Effector CD8-positive, alpha-beta T cell (primary cell): ENCODE results near the gene CRACDL.
"Not testable (repeated sequence)": the region's sequence is repeated elsewhere in the genome, so short reads cannot be mapped to it uniquely, and the experiment has no call there.

ENCODE experiments used
- DNase-seq: peaks from one replicate; lab custom pipeline; 2025; lab: John Stamatoyannopoulos, UW

The CRACDL gene

DNA sequence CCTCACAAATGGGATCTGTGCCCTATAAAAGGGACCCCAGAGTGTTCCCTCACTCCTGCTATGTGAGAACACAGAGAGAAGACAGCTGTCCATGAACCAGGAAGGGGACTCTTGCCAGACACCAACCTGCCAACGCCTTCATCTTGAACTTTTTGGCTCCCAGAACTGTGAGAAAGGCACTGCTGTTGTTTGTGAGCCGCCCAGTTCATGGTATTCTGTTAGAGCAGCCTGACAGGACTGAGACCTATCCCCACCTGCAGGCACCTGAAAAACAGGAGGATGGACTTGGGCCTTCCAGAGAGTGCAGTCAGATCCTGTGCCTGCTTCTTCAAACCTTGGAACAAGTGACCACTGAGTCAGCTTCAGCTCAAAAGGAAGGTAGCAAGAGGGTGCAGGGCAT, 51.4 kb downstream of the CRACDL start:
- DNase-seq, result no peak

DNA sequence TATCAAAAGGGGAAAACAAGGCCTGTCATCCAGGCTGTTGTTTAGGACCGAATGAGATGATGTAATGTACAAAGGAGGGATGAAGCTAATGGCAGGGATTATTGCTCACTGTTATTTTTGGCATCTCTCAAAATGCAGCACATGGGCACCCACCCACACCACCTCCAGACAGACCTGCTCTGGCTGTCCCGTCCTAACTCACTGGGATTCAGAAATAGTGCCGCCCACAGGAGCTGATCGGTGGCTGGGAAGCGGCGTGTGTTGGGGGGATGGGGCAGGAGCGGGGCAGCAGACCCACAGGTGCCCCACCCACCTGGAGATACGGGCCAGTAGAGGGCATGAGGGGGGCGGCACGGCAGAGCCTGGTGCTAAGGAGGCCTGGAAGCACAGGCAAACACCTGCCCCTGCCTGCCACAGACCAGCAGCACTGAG, 52.2 kb downstream of the CRACDL start:
- no peak for DNase-seq

DNA sequence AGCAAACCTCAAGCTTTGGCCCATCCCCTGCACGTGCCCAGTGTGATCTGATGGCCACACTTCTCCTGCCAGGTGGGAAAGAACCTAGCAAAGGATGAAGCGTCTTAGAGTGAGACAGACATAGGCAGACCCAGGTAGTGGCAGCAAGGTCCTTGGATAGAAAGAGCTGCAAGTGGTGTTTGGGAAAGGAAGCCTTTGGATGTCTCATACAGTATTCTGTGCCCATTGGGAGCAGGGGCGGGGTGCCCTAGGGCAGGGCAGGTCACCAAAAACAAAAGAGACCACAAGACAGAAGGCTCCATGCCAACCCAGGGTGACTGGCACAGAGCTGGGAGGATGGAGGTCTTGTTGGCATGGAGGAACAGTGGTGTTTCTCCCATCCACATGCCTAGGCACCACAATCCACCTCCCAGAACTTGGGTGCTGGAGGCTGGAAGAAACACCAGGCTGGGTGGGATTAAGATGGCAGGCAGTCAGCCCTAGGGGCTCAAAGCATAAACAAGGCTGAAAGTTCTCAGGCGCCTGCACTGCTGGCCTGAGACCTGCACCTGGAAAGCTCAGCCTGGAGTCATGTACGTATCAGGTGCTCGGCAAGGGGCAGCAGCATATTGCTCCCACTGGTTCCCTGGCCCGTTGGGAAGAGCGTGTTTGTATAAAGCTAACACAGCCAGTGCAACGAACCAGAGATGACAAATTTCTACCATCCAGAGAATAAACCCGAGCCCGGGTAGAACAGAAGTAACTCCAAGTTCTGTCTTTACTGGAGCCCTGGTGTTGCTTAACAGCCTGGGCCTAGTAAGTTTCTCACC, 52.9 kb downstream of the CRACDL start:
- DNase-seq, result no peak

DNA sequence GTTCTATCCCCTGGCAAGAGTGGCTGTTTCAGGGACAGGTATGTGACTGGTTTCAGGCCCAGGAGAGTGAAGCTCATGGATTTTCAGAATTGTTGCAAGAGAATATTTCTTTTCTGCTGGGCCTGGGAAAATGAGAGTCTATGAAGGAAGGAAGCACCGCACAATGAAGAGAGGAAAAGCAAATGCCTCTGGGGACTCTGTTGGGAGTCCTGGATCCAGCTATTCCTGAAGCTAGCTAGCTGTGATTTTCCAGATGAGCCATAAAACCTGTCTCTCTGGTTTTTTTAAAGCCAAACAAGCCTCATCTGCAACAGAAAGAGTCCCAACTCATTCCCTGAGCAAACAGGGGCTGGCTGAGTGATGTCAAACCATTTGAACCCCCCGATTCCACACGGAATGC, 53.7 kb downstream of the CRACDL start:
- no peak for DNase-seq

DNA sequence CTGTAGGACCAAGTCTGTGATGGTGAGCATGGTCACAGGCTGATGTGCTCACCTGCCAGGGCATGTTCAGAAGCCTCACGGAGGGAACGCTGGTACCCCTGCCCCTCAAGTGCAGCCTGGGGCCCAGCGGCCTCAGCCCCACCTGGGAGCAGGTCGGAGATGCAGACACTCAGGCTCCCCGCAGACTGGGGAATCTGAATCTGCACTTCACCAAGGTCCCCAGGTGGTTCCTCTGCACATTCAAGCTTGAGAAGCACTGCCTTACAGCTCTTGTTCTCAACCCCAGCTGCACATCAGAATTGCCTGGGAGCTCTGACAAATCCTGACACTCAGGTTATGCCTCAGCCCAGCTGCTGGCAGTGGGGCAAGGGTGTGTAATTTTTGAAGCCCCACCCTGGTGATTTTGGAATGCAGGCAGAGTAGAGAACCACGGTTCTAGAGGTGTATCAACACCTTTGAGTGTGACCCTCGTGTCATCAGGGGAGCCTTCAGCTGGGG, 54.8 kb downstream of the CRACDL start:
- no peak for DNase-seq

DNA sequence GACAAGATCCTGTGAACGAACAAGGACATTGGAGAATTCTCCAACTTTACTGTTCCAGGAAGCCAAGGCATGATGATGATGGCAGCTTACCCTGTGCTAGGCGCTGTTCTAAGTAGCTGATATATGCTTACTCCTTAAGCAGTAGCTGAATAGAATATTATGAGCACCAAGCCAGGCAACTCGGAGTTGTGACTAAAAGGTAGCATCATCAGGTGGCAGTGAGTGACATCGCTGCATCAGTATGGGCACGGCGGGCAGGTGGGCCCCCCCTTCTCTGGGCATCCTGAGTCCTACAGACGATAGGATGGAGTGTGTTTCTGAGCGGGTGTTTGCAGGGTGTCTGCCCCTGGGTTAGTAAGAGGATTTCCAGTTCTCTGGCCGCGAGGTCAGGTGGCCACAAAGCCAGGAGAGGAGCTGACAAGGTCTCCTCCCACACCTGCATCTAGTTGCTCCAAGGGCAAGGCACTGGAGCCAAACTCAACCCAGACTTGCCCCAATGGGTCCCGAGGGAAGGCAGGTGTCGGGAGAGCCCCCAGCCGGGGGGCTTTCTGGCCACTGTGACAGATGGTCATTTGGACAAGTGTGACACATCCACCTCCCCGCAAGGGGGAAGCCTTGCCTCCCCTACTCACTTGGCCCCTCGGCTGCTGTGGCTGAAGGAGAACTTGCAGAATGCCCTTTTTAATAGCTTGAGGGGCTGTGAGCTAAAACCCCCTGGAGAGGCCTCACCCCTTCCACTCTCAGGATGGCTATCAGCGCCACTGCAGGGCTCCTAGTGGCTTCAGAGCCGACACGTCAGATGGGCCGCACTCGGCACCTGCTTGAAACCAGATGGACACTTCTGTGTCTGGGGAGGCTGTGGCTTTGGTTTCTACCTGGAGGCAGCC, 55.5 kb downstream of the CRACDL start:
- no peak for DNase-seq

DNA sequence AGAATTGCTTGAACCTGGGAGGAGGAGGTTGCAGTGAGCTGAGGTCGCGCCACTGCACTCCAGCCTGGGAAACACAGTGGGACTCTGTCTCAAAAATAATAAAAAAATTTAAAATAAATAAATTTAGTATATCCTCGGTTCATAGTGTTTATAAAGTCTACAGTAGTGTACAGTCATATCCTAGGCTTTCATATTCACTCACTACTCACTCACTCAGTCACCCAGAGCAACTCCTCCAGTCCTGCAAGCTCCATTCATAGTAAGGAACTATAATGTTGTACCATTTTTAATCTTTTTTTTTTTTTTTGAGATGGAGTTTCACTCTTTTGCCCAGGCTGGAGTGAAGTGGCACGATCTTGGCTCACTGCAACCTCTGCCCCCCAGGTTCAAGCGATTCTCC, 58.4 kb downstream of the CRACDL start:
- not testable (repeated sequence) for DNase-seq

DNA sequence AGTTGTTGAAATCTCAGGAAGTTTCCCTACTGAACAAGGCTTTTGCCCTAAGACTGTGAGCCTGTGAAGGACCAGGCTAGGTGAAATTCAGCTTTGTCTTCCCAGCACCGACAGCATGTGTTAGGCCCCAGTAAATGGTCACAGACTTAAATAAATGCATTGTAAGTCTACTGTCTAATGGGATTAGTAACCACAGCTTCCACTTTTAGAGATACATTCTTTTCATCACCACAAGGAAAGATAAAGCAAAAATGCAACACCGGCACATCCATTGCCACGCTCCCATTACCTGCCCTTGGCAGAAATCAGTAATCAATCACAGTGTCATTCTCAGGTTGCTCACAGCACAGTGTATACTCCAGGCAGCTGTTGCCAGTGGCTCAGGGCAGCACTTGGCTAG, 59.3 kb downstream of the CRACDL start:
- DNase-seq, result no peak

DNA sequence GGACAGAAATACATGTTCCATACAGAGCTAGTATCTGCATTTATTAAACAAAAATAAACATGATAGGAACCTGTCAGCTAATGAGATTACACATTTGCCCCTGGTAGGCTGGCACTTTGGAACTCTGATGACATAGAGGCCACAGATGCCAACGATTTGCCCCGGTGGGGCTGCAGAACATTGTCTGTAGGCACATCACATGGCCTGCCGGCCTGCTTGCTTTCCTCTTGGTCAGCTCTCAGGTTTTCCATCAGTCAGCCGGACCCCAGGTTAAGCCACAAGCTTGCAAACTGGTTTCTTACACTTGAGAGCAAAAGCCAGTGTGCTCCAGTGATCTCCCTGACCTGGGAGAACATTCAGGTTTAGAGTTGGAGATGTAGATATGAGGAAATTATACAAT, 60.3 kb downstream of the CRACDL start:
- no peak for DNase-seq

DNA sequence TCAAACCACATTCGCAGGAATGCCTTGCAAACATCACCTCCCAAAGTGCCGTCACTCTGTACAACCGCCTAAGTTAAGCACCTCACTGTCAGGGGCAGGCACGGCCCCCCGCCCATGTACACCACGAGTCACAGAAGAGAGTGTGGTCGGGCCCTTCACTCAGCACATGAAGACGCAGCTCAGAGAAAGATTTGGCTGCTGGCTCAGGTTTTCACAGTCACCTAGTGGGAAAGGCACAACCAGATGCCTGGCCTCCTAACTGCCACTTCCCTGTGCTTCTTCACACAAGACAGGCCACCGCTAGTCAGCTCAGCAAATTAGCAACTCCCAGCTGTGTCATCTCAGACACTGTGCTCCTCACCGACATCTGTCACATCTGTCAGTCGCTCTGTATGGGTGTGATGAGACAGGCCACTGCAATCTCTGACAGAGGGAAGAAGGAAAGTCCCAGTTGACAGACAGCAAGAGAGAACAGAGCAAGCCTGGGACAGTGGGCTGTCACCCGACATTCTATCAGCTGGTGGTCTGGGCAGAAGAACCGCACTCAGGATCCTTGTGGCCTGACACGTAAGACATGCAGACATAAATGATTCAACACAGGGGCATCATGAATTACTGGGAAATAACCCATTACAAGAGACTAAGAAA, 60.8 kb downstream of the CRACDL start:
- no peak for DNase-seq

DNA sequence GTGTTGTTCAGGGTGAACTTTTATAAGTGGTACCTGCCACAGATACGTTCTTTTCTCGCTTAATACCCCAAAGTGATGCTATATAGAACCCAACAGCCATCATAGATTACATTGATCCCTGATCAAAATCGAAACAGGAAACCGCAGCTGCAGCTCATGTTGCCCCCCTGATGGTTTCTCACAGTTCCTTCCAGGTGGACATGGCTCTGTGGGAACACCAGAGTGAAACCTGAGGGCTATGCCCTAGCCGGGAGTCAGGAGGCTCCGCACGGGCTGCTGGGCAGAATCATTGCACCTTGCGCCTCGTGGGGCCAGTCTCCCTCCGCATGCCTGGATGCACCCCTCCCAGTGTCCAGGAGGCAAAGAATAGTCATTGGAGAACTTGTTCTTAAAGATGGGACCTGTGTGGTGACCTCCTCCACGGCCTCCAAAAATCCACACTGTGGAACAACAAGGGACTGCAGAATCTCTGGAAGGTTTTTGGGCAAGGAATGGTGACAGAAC, 61.8 kb downstream of the CRACDL start:
- no peak for DNase-seq

DNA sequence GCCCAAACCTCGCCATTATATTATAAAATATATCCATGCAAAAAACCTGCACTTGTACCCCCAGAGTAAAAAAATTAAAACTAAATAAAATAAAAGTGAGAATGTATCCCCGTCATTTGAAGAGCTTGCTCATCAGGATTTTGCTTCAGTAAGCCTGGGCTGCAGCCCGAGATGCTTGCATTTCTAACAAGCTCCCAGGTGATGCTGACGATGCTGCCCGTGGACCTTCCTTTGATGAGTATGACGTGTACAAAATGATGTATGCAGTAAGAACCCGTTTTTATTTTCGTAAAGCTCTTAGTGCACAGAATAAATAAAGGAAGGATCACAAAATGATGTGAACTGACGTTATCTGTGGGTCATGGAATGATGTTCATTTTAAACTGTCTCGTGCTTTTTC, 63.5 kb downstream of the CRACDL start:
- no peak for DNase-seq

DNA sequence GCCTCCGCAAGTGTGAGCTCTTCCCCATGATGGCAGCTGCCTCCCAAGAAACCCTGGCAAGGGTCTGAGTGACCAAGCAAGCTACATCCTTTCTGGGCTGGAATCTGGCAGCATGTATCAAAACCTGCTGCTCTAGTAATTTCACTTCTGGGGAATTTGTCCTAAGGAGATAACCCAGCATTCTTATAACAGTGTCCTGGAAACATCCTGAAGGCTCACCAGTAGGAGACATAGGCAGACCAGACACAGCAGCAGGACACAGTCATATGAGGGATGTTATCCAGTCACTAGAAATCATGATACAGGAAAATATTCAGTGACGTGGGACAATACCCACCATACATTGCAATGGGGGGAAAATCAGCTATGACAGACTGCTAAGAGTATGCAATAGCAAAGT, 64.5 kb downstream of the CRACDL start:
- DNase-seq, result no peak

DNA sequence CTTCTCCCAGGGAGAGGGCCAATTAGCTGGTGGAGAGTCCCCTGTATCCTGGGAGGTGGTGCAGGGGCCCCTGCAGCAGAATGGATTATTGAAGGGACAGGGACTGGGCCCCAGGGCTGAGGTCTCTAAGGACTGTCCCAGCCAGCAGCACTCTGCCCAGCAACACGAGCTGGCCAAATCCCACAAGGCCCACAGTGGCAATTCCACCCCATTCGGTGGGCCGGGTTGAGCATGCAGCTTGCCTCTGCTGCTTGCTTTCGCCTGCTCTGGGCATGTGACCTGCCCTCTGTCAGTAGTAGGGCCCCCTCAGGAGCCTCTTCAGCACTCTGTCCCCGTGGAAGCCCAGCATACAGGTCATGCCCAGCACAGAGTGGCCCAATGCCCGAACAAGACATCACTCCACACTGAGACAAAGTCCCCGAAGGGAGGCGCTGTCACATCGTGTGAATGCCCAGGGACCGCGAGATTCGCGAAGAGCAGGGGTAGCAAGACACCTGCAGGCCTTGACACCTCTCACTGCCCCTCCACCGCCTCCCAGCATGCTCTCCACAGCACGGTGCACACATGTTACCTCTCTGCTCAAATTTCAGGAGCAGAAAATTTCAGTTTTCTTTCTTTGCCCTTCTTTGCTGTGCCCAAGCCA, 65.4 kb downstream of the CRACDL start:
- no peak for DNase-seq

DNA sequence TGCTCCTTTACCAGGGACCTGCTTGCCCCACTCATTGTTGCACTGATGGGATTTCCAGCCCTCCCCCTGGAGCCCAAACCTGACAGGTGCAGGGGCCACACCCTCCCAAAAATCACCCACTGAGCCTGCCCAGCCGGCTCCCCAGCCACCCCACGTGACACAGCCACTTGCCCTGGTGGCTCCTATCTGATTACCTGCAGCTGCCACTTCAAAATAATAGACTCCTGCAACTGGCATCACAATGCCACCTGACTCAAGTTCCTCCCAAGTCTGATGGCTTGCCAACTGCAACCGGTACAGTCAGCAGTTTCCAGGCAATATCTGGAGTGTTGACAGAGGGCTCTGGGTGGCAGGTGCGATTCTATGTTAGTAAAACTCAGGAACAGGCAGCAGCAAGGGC, 66.2 kb downstream of the CRACDL start:
- DNase-seq, result no peak

DNA sequence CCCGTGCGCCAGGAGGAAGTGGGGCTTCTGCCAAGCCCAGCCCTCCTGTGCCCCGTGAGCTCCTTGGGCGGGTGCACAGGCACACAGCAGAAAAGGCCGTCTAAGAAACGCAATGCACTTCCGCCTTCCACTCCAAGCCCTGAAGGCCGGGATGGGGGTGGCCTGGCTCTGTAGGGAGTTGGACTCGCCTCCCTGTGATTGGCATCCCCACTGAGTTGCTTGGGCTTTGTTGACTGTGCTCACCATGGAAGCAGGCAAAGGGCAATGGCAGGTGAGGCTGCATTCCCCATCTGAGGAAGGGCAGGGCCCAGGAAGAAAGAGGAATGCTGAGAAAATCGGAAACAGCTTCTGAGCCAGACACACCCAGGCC, 66.8 kb downstream of the CRACDL start:
- no peak for DNase-seq

DNA sequence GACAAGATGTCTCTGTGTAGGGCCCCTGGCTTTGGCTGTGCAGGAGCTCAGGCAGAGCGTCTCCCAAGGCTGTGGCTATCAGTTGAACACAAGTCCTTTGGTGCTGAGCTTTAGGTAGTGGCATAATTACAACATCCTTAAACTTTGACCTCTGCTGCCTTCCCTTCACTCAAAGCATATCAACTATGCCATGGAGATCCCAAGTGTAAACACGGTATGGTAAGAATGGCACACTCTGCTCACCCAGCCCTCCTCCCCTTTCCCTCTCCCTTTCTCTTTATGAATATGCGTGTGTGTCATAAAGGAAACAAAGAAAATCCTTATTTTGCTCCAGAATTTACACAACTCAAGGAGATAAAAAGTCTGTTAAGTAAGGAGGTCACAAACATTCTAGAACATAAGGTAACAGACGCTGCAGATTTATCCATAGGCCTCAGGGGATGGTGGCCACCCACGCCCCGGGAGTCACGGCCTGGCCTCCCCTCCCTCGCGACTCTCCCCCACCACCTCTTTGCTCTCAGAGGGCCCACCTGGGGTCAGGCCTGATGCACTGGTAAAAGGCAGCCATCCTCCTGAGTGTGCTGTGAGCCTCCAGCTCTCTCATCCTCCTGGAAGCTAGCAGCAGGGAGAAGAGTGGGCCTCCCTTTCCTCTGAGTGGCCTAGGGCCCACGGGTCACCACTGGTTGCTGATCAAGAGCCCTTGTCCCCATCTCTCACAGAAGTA, 67.3 kb downstream of the CRACDL start:
- DNase-seq, result no peak

DNA sequence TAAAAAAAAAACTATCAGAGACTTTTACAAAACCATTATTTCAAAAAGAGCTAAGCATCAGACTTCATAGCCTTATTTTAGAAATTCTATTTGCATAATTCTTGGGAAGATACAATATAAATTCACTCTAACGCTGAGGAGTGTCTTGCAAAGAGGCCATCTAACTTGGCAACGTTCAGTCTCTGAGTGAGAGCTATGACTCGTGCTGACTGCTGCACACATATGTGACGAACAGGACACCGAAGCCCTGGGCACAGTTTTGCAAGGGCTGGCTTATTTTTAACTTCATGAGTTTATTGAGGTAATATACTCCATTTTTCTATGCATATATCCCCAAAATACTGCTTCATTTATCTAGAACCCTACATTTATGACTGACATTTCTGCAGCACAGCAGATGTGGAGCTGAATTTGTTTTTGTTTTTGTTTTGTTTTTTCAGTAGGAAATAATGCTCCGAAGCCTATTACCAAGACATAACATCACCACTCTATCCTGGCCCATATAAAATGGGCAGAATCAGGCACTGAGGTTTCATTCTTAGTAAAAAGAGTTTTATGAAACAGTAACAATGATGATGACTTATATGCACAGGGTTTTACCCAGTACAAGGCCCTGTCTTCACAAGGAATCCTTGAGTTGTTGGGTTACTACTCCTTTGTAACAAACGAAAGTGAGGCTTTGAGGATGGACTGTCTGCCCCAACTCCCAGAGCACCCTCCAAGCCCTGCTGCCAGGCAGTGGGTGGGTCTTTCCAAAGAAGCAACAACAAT, 68.3 kb downstream of the CRACDL start:
- DNase-seq, result no peak

DNA sequence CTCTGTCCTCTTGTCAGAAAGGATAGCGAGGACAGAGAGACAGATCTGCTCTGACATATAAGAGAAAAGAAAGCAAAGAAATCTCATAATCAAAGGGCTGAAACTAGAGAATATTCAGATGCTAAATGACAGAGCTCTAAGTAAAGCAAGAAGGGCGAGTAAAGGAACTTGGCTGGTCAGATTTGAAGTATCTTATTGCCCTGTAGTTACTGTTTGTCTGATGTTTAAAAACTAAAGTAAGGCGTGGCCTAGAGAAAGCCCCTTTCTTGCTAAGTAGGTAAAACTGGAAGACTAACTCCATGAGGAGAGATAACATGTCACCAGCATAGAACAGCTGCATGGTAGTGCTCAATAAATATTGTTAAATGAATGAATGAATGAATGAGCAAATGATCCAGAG, 70.0 kb downstream of the CRACDL start:
- DNase-seq, result no peak

DNA sequence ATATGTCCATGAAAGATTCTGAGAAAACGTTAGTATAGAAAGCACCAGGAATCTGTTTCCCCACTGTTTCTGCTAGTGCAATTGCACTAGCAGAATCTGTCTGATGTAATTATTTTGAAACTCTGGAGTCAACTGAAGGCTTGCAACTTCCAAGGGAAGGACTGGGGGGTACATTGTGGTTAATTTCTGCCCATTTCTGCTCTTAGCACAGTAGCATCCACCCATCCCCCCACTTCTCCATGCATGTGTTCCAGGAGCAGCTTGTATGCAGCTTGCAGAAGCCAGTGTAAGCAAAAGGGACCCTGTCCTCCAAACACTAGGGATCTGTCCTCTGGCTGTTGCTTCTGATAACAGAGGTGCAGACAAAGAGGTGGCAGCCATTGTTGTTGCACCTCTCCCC, 74.4 kb downstream of the CRACDL start:
- no peak for DNase-seq
